ENCODE measurements around the gene TM9SF1. TPM values are rescaled to one million over a fixed set of nuclear protein-coding genes. Genes with fewer than 3 reads are reported as not detected.

The TM9SF1 gene
- total and polyA plus RNA-seq, 2 donors (not counting 1 experiment from before 2014, with no cell fraction given): 7.6 to 24.5 TPM

GRCh38 chr14:24177041-24177825, 18.0 kb downstream of the TM9SF1 start:
- Histone ChIP-seq H3K27me3 (replicated peaks in 1 of 4; ENCODE audit: control extremely low read depth in 1 of 4, control insufficient read depth in 3 of 4, insufficient read depth in 4 of 4, low read length in 3 of 4) (no peaks in the 10 kb centered on the region), H4K20me1 (ENCODE audit: control insufficient read depth, insufficient read depth, low read length, poor library complexity, severe bottlenecking) (no peaks in the 10 kb centered on the region), H3K27ac (ENCODE audit: low read length in 2 of 2) (no peak overlapping the region), H3K36me3 (replicated peaks in 1 of 2; ENCODE audit: control extremely low read depth in 1 of 2, control insufficient read depth in 1 of 2, extremely low read depth in 1 of 2, insufficient read depth in 2 of 2, low read length in 1 of 2) (peaks cover 3 to 44% of the 10 kb centered on the region in 2 experiments), H3K4me3 (ENCODE audit: control extremely low read depth in 1 of 5, extremely low read depth in 1 of 5, insufficient read depth in 1 of 5, low read depth in 2 of 5, low read length in 4 of 5) (no peak overlapping the region), H3K79me2 (ENCODE audit: control insufficient read depth, insufficient read depth, low read length) (no peaks in the 10 kb centered on the region), H3K9ac (ENCODE audit: low read length) (no peak overlapping the region), H3K4me2 (replicated peaks; ENCODE audit: low read depth, low read length, poor library complexity, severe bottlenecking) (no peak overlapping the region), H2AFZ (ENCODE audit: insufficient read depth, low read depth, low read length, poor library complexity, severe bottlenecking) (no peak overlapping the region), H3K9me3 (ENCODE audit: control extremely low read depth in 1 of 3, control insufficient read depth in 2 of 3, insufficient read depth in 1 of 3, low read length in 2 of 3) (no peaks in the 10 kb centered on the region), H3K4me1 (ENCODE audit: control insufficient read depth in 2 of 2, insufficient read depth in 2 of 2, low read length in 2 of 2) (peaks cover 5 to 9% of the 10 kb centered on the region in 2 donors)
- H3K27ac Mint-ChIP-seq: no peak overlapping the region
- no peaks in the 10 kb centered on the region for H3K27me3 Mint-ChIP-seq
- H3K9me3 Mint-ChIP-seq (ENCODE audit: insufficient read depth): no peaks in the 10 kb centered on the region
- TF ChIP-seq CTCF (IDR thresholded peaks at IDR 0.05) (no peak), EZH2 (IDR thresholded peaks at IDR 0.05; ENCODE audit: borderline replicate concordance, insufficient read depth, low read depth, low read length, poor library complexity, severe bottlenecking) (no peak)
- POLR2A ChIA-PET: interaction anchor here (1.7 kb wide), 1 partner anchor 16 kb away, joined by 4 read pairs; the partner anchor contains the start of gene IRF9
- no CpG with 5 or more reads among the region's 12 CpGs for WGBS (ENCODE audit: insufficient coverage)
- H3K4me3 Mint-ChIP-seq: no peak overlapping the region
- DNase-seq: no peak
- H3K4me1 Mint-ChIP-seq: peaks cover 13% of the 10 kb centered on the region
- CTCF ChIA-PET: interaction anchor here (1.1 kb wide), 1 partner anchor 86 kb away, joined by 4 read pairs; no protein-coding TSS in a partner anchor
- no peak for ATAC-seq (ENCODE audit: low read depth)
- intact Hi-C loops (cut with micrococcal nuclease): no loop called here

DNA sequence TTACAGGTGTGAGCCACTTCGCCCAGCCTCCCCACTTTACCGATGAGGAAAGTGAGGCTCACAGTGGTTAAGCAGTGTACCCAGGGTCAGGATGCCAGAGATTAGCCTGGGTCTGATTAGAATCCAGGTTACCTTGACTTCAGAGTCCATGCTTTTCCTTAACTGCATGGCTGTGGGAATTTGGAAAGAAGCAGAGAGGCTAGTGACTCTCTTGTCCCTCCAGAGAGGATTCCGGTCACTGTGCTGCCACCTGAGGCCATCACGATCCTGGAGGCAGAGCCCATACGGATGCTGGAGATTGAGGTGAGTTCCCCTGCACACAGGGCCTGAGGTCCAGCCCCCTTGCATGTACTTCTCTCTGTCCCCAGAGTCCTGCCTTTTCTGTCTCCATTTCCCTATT, 18.6 kb downstream of the TM9SF1 start:
- CTCF ChIA-PET: interaction anchor here (1.1 kb wide), 1 partner anchor 86 kb away, joined by 4 read pairs; no protein-coding TSS in a partner anchor
- H3K4me1 Mint-ChIP-seq: peaks cover 20% of the 10 kb centered on the region
- H3K4me3 Mint-ChIP-seq: no peak overlapping the region

More for the DNA sequence above, 18.6 kb downstream of the TM9SF1 start:
- H3K27me3 Mint-ChIP-seq: no peaks in the 10 kb centered on the region
- WGBS (ENCODE audit: insufficient coverage): 98% methylated on average over 5 of the region's 5 CpGs
- no peak for ATAC-seq (ENCODE audit: low read depth)
- H3K27ac Mint-ChIP-seq: no peak overlapping the region
- H3K27ac ChIP-seq (ENCODE audit: low read length in 2 of 2): no peak overlapping the region
- no peak overlapping the region for H2AFZ ChIP-seq (ENCODE audit: insufficient read depth, low read depth, low read length, poor library complexity, severe bottlenecking)
- H3K9me3 Mint-ChIP-seq (ENCODE audit: insufficient read depth): no peaks in the 10 kb centered on the region
- H3K9ac ChIP-seq (ENCODE audit: low read length): no peak overlapping the region
- H4K20me1 ChIP-seq (ENCODE audit: control insufficient read depth, insufficient read depth, low read length, poor library complexity, severe bottlenecking): no peaks in the 10 kb centered on the region
- no peaks in the 10 kb centered on the region for H3K27me3 ChIP-seq (replicated peaks in 1 of 4; ENCODE audit: control extremely low read depth in 1 of 4, control insufficient read depth in 3 of 4, insufficient read depth in 4 of 4, low read length in 3 of 4)
- TF ChIP-seq EZH2 (IDR thresholded peaks at IDR 0.05; ENCODE audit: borderline replicate concordance, insufficient read depth, low read depth, low read length, poor library complexity, severe bottlenecking) (no peak), CTCF (IDR thresholded peaks at IDR 0.05) (no peak)
- peaks cover 8 to 14% of the 10 kb centered on the region in 2 donors for H3K4me1 ChIP-seq (ENCODE audit: control insufficient read depth in 2 of 2, insufficient read depth in 2 of 2, low read length in 2 of 2)
- POLR2A ChIA-PET: interaction anchor here (0.6 to 1.7 kb wide), 2 partner anchors 16 to 66 kb away, joined by 4 to 5 read pairs; partner anchors contain the start of gene IRF9
- peaks cover 1 to 38% of the 10 kb centered on the region in 2 experiments for H3K36me3 ChIP-seq (replicated peaks in 1 of 2; ENCODE audit: control extremely low read depth in 1 of 2, control insufficient read depth in 1 of 2, extremely low read depth in 1 of 2, insufficient read depth in 2 of 2, low read length in 1 of 2)
- DNase-seq: no peak
- H3K9me3 ChIP-seq (ENCODE audit: control extremely low read depth in 1 of 3, control insufficient read depth in 2 of 3, insufficient read depth in 1 of 3, low read length in 2 of 3): no peaks in the 10 kb centered on the region
- no peak overlapping the region for H3K4me2 ChIP-seq (replicated peaks; ENCODE audit: low read depth, low read length, poor library complexity, severe bottlenecking)
- H3K79me2 ChIP-seq (ENCODE audit: control insufficient read depth, insufficient read depth, low read length): no peaks in the 10 kb centered on the region
- intact Hi-C loops (cut with micrococcal nuclease): no loop called here
- H3K4me3 ChIP-seq (ENCODE audit: control extremely low read depth in 1 of 5, extremely low read depth in 1 of 5, insufficient read depth in 1 of 5, low read depth in 2 of 5, low read length in 4 of 5): no peak overlapping the region
